ENCODE measurements around the gene ARIH2. TPM values are rescaled to one million over a fixed set of nuclear protein-coding genes. Genes with fewer than 3 reads are reported as not detected.

The ARIH2 gene
- total and polyA plus RNA-seq, 9 of the 15 experiments (the other 6 are each of a cell fraction or from before 2014, with no cell fraction given) = 27.0 to 120 (median 108) TPM

DNA sequence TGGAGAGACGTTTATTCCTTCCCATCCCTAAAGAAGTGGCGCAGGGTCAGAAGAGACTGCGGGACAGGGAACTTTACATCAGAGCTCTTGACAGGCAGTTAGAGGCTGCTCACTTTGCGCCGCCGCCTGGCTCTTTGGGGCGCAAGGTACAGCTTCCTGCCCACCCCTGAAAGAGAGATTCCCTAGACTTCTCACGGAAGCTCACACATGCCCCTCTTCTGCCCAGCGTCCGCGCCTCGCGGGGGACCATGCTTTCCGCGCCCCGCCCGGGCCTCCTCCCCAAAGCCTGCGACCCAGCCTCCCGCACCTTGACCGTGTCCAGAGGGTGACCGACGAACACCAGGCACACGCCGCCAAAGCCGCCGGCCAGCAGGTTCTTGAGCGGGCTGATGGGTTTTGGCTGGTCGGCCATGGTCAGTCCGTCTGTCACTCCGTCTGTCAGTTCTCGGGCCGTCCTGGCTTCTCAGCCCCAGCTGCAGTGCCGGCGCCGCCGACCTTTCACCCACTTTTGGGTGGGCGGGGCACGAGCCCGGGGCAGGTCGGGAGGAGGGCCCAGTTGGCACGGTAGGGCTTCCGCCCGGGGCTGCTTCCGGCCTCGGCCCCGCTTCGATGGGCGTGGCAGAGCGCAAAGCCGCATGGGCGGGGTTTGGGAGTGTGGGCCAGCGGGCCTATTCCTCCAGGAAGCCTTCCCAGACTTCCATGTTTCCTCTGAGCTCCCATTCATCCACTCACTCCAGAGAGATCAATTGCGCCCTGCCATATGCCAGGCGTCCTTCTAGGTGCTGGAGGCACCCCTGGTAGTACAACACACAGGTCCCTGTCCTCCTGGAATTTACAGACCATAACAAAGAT, 20.0 kb upstream of the ARIH2 start, which contains the start of gene SLC25A20 (continued):
- TF ChIP-seq ZNF644 (tag; IDR thresholded peaks at IDR 0.05; ENCODE audit: low read depth) = no peak
- TF ChIP-seq ARID4B (CRISPR knock-in tag; IDR thresholded peaks at IDR 0.05) = peak; percentile 91
- no peak for TF ChIP-seq XRCC3 (IDR thresholded peaks at IDR 0.05)
- peak; percentile 39; the same call in 1 of the 2 replicates for TF ChIP-seq ZBTB43 (CRISPR knock-in tag; IDR thresholded peaks at IDR 0.05)
- peak; percentile 63 for TF ChIP-seq HNRNPLL (IDR thresholded peaks at IDR 0.05; ENCODE audit: low read depth, low read length, poor library complexity, severe bottlenecking)
- peak in 1 of 2 experiments; percentile 60; a peak in 3 of 4 replicates for TF ChIP-seq MAZ (CRISPR knock-in tag; conservative IDR thresholded peaks at IDR 0.05 in 1 of 2, IDR thresholded peaks at IDR 0.05 in 1 of 2)
- no peak for TF ChIP-seq MIER1 (IDR thresholded peaks at IDR 0.05; ENCODE audit: low read depth)
- peak; percentile 70; the same call in 1 of the 2 replicates for TF ChIP-seq NR2C2 (CRISPR knock-in tag; IDR thresholded peaks at IDR 0.05)
- TF ChIP-seq NR2C2 (tag; IDR thresholded peaks at IDR 0.05) = peak; percentile 95
- TF ChIP-seq, protein P1, sequence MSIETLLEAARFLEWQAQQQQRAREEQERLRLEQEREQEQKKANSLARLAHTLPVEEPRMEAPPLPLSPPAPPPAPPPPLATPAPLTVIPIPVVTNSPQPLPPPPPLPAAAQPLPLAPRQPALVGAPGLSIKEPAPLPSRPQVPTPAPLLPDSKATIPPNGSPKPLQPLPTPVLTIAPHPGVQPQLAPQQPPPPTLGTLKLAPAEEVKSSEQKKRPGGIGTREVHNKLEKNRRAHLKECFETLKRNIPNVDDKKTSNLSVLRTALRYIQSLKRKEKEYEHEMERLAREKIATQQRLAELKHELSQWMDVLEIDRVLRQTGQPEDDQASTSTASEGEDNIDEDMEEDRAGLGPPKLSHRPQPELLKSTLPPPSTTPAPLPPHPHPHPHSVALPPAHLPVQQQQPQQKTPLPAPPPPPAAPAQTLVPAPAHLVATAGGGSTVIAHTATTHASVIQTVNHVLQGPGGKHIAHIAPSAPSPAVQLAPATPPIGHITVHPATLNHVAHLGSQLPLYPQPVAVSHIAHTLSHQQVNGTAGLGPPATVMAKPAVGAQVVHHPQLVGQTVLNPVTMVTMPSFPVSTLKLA (conservative IDR thresholded peaks at IDR 0.05) = peak; percentile 61 to 88
- TF ChIP-seq, protein P2, sequence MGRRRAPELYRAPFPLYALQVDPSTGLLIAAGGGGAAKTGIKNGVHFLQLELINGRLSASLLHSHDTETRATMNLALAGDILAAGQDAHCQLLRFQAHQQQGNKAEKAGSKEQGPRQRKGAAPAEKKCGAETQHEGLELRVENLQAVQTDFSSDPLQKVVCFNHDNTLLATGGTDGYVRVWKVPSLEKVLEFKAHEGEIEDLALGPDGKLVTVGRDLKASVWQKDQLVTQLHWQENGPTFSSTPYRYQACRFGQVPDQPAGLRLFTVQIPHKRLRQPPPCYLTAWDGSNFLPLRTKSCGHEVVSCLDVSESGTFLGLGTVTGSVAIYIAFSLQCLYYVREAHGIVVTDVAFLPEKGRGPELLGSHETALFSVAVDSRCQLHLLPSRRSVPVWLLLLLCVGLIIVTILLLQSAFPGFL (CRISPR knock-in tag; IDR thresholded peaks at IDR 0.05) = no peak
- TF ChIP-seq TRIM25 (IDR thresholded peaks at IDR 0.05; ENCODE audit: borderline replicate concordance) = no peak
- no peak for TF ChIP-seq RBM22 (IDR thresholded peaks at IDR 0.05; ENCODE audit: low read depth, low read length, poor library complexity, severe bottlenecking)
- TF ChIP-seq GABPA (tag; conservative IDR thresholded peaks at IDR 0.05; ENCODE audit: low read depth) = peak; percentile 89
- no peak for TF ChIP-seq RUNX1 (IDR thresholded peaks at IDR 0.05; ENCODE audit: low read depth)
